ENCODE data around the gene CTSV.
"Not testable (repeated sequence)": the region's sequence is repeated elsewhere in the genome, so short reads cannot be mapped to it uniquely, and the experiment has no call there.

Gene CTSV

GRCh38 chr9:97013151-97014132, 25.5 kb downstream of the CTSV start:
- H3K9me3 ChIP-seq (ENCODE audit: control insufficient read depth, low read length); H3K4ac ChIP-seq (ENCODE audit: low read depth in 1 of 2, low read length in 2 of 2); H3K79me1 ChIP-seq (replicated peaks; ENCODE audit: low read length, poor library complexity, severe bottlenecking); H4K8ac ChIP-seq (ENCODE audit: low read length); H2BK12ac ChIP-seq (ENCODE audit: low read length in 2 of 2); H2AFZ ChIP-seq (ENCODE audit: low read depth, low read length); H3K4me1 ChIP-seq (ENCODE audit: control insufficient read depth, insufficient read depth, low read depth, low read length); H3K14ac ChIP-seq (ENCODE audit: low read length in 2 of 2); H4K91ac ChIP-seq (ENCODE audit: low read length); H3K27ac ChIP-seq (ENCODE audit: low read length, poor library complexity, severe bottlenecking); H3K36me3 ChIP-seq (ENCODE audit: control insufficient read depth in 1 of 2, insufficient read depth in 2 of 2, low read depth in 1 of 2, low read length in 2 of 2); H2BK5ac ChIP-seq (ENCODE audit: low read depth, low read length, poor library complexity, severe bottlenecking); H2BK120ac ChIP-seq (ENCODE audit: low read depth, low read length); H3K27me3 ChIP-seq (ENCODE audit: control insufficient read depth in 1 of 2, insufficient read depth in 1 of 2, low read length in 2 of 2); H2BK15ac ChIP-seq (ENCODE audit: low read depth, poor library complexity, severe bottlenecking); H3K23ac ChIP-seq (ENCODE audit: low read length in 2 of 2); H2AK5ac ChIP-seq (ENCODE audit: low read length, severe bottlenecking): not testable (repeated sequence)
- H3K9ac ChIP-seq (ENCODE audit: low read length) = peak overlapping the region; percentile 89
- peak overlapping the region; percentile 61 for H3K4me2 ChIP-seq (ENCODE audit: low read length, poor library complexity, severe bottlenecking)
- WGBS = 0% methylated on average over 22 of the region's 97 CpGs
- peak; percentile 74 for DNase-seq
- H3K4me3 ChIP-seq (ENCODE audit: insufficient read depth in 1 of 2, low read depth in 1 of 2, low read length in 2 of 2) = peak overlapping the region; percentile 61 to 79
- peak overlapping the region in 1 of 2 experiments; percentile 52 for H3K18ac ChIP-seq (ENCODE audit: low read depth in 1 of 2, low read length in 2 of 2)

GRCh38 chr9:97012617-97013016, 26.3 kb downstream of the CTSV start:
- not testable (repeated sequence) for H3K36me3 ChIP-seq (ENCODE audit: control insufficient read depth in 1 of 2, insufficient read depth in 2 of 2, low read depth in 1 of 2, low read length in 2 of 2); H3K79me1 ChIP-seq (replicated peaks; ENCODE audit: low read length, poor library complexity, severe bottlenecking); H3K9me3 ChIP-seq (ENCODE audit: control insufficient read depth, low read length); H4K8ac ChIP-seq (ENCODE audit: low read length); H2AK5ac ChIP-seq (ENCODE audit: low read length, severe bottlenecking); H2BK12ac ChIP-seq (ENCODE audit: low read length in 2 of 2); H4K91ac ChIP-seq (ENCODE audit: low read length); H3K23ac ChIP-seq (ENCODE audit: low read length in 2 of 2); H3K4ac ChIP-seq (ENCODE audit: low read depth in 1 of 2, low read length in 2 of 2); H2BK120ac ChIP-seq (ENCODE audit: low read depth, low read length); H3K14ac ChIP-seq (ENCODE audit: low read length in 2 of 2); H3K27me3 ChIP-seq (ENCODE audit: control insufficient read depth in 1 of 2, insufficient read depth in 1 of 2, low read length in 2 of 2); H3K18ac ChIP-seq (ENCODE audit: low read depth in 1 of 2, low read length in 2 of 2); H3K4me1 ChIP-seq (ENCODE audit: control insufficient read depth, insufficient read depth, low read depth, low read length); H2AFZ ChIP-seq (ENCODE audit: low read depth, low read length); H2BK5ac ChIP-seq (ENCODE audit: low read depth, low read length, poor library complexity, severe bottlenecking); H2BK15ac ChIP-seq (ENCODE audit: low read depth, poor library complexity, severe bottlenecking)
- DNase-seq = peak; percentile 38
- peak overlapping the region; percentile 84 for H3K9ac ChIP-seq (ENCODE audit: low read length)
- peak overlapping the region; percentile 14 for H3K27ac ChIP-seq (ENCODE audit: low read length, poor library complexity, severe bottlenecking)
- H3K4me2 ChIP-seq (ENCODE audit: low read length, poor library complexity, severe bottlenecking) = peak overlapping the region; percentile 53
- 0% methylated on average over 3 of the region's 18 CpGs for WGBS
- H3K4me3 ChIP-seq (ENCODE audit: insufficient read depth in 1 of 2, low read depth in 1 of 2, low read length in 2 of 2) = peak overlapping the region in 1 of 2 experiments; percentile 79

- not testable (repeated sequence) for H3K36me3 ChIP-seq (ENCODE audit: control insufficient read depth in 1 of 2, insufficient read depth in 2 of 2, low read depth in 1 of 2, low read length in 2 of 2); H3K23ac ChIP-seq (ENCODE audit: low read length in 2 of 2); DNase-seq; H3K9ac ChIP-seq (ENCODE audit: low read length); H2BK120ac ChIP-seq (ENCODE audit: low read depth, low read length); H3K4me3 ChIP-seq (ENCODE audit: insufficient read depth in 1 of 2, low read depth in 1 of 2, low read length in 2 of 2); H3K4ac ChIP-seq (ENCODE audit: low read depth in 1 of 2, low read length in 2 of 2); H3K18ac ChIP-seq (ENCODE audit: low read depth in 1 of 2, low read length in 2 of 2); H3K27me3 ChIP-seq (ENCODE audit: control insufficient read depth in 1 of 2, insufficient read depth in 1 of 2, low read length in 2 of 2); H2BK15ac ChIP-seq (ENCODE audit: low read depth, poor library complexity, severe bottlenecking); H3K4me2 ChIP-seq (ENCODE audit: low read length, poor library complexity, severe bottlenecking); H3K79me1 ChIP-seq (replicated peaks; ENCODE audit: low read length, poor library complexity, severe bottlenecking); H2BK5ac ChIP-seq (ENCODE audit: low read depth, low read length, poor library complexity, severe bottlenecking); H2AK5ac ChIP-seq (ENCODE audit: low read length, severe bottlenecking); H3K14ac ChIP-seq (ENCODE audit: low read length in 2 of 2); H3K9me3 ChIP-seq (ENCODE audit: control insufficient read depth, low read length); H4K8ac ChIP-seq (ENCODE audit: low read length); H4K91ac ChIP-seq (ENCODE audit: low read length); H2AFZ ChIP-seq (ENCODE audit: low read depth, low read length); H2BK12ac ChIP-seq (ENCODE audit: low read length in 2 of 2); H3K4me1 ChIP-seq (ENCODE audit: control insufficient read depth, insufficient read depth, low read depth, low read length); H3K27ac ChIP-seq (ENCODE audit: low read length, poor library complexity, severe bottlenecking)
These were observed 36.7 kb downstream of the CTSV start for GRCh38 chr9:97002195-97002594.

- not testable (repeated sequence) for H3K18ac ChIP-seq (ENCODE audit: low read depth in 1 of 2, low read length in 2 of 2); H3K36me3 ChIP-seq (ENCODE audit: control insufficient read depth in 1 of 2, insufficient read depth in 2 of 2, low read depth in 1 of 2, low read length in 2 of 2); H2BK15ac ChIP-seq (ENCODE audit: low read depth, poor library complexity, severe bottlenecking); H3K27ac ChIP-seq (ENCODE audit: low read length, poor library complexity, severe bottlenecking); H4K91ac ChIP-seq (ENCODE audit: low read length); H2BK120ac ChIP-seq (ENCODE audit: low read depth, low read length); H4K8ac ChIP-seq (ENCODE audit: low read length); H3K4me2 ChIP-seq (ENCODE audit: low read length, poor library complexity, severe bottlenecking); DNase-seq; H2BK12ac ChIP-seq (ENCODE audit: low read length in 2 of 2); H3K14ac ChIP-seq (ENCODE audit: low read length in 2 of 2); H3K4me1 ChIP-seq (ENCODE audit: control insufficient read depth, insufficient read depth, low read depth, low read length); H3K9me3 ChIP-seq (ENCODE audit: control insufficient read depth, low read length); H2AK5ac ChIP-seq (ENCODE audit: low read length, severe bottlenecking); H2AFZ ChIP-seq (ENCODE audit: low read depth, low read length); H2BK5ac ChIP-seq (ENCODE audit: low read depth, low read length, poor library complexity, severe bottlenecking); H3K9ac ChIP-seq (ENCODE audit: low read length); H3K4ac ChIP-seq (ENCODE audit: low read depth in 1 of 2, low read length in 2 of 2); H3K23ac ChIP-seq (ENCODE audit: low read length in 2 of 2); H3K4me3 ChIP-seq (ENCODE audit: insufficient read depth in 1 of 2, low read depth in 1 of 2, low read length in 2 of 2); H3K79me1 ChIP-seq (replicated peaks; ENCODE audit: low read length, poor library complexity, severe bottlenecking); H3K27me3 ChIP-seq (ENCODE audit: control insufficient read depth in 1 of 2, insufficient read depth in 1 of 2, low read length in 2 of 2)
- WGBS = no CpG with 5 or more reads among the region's 1 CpG
These were observed 37.6 kb downstream of the CTSV start for GRCh38 chr9:97001338-97001737.
